K562 (cell line): ENCODE measurements around the gene RNF151. TPM values are rescaled to one million over a fixed set of nuclear protein-coding genes. Genes with fewer than 3 reads are reported as not detected.

Experiments
- BACH1 ChIP-seq: fragments of 200-800 bp; sonication (Bioruptor generic); IDR thresholded peaks from 2 replicates; pipeline ENCODE4 v1.6.1; 2016; ENCODE audit warnings: missing genetic modification characterization, missing compliant biosample characterization
- BRF2 ChIP-seq: IDR thresholded peaks from 3 replicates; pipeline ENCODE4 v1.6.1; 2011; ENCODE audit warnings: borderline replicate concordance, mild to moderate bottlenecking; ENCODE audit not compliant: insufficient read length, insufficient read depth
- JUN ChIP-seq, 2 experiments: sonication (generic) in 1 of 2; formaldehyde crosslinking in 1 of 2; IDR thresholded peaks; 2 replicates each; pipeline versions ENCODE4 v1.6.1 to v1.8.0; 2012 to 2022; ENCODE audit warnings: borderline replicate concordance in 2 of 2, mild to moderate bottlenecking in 2 of 2, improper control_type of control experiment in 1 of 2, low read depth in 1 of 2, low read length in 1 of 2, missing genetic modification reagents in 1 of 2
- POLR2AphosphoS5 ChIP-seq: IDR thresholded peaks from 2 replicates; pipeline ENCODE4 v1.6.1; 2011; ENCODE audit warnings: mild to moderate bottlenecking, low read depth, low read length, moderate library complexity; ENCODE audit not compliant: control insufficient read depth, insufficient read depth
- ZNF253 ChIP-seq: fragments of 250-450 bp; sonication (Bioruptor Pico); conservative IDR thresholded peaks from 2 replicates; pipeline ENCODE4 v1.6.1; 2021; ENCODE audit warnings: mild to moderate bottlenecking
- polyA plus RNA-seq, 8 experiments: library from polyadenylated mRNA; depleted of rRNA in 4 of 8; stranded (reverse) in 5 of 8; unstranded in 3 of 8; fragments of >200 nt; fragmentation: Nextera tagmentation in 2 of 8; fragmentation: Illumina TruSeq in 1 of 8; extraction: Ambion mirVana in 2 of 8; extraction: Trizol in 1 of 8; gene quantifications; 2 replicates each; pipeline versions ENCODE4 v1.2.1 to v1.2.3, GENCODE V29; 2011 to 2014; ENCODE audit warnings: inconsistent platforms in 1 of 8, missing spikeins in 1 of 8
- total RNA-seq, 7 experiments: library from RNA; depleted of rRNA in 6 of 7; stranded (reverse); fragments of >200 nt in 6 of 7; fragmentation: Illumina TruSeq in 2 of 7; extraction: Trizol in 2 of 7; gene quantifications; 2 replicates each; pipeline versions ENCODE4 v1.2.1 to v1.2.3, GENCODE V29; 2011 to 2021; ENCODE audit warnings: low replicate concordance in 1 of 7
- TF ChIP-seq, protein P1 (sequence below), 2 experiments: fragments of 450-650 bp in 1 of 2; sonication (generic) in 1 of 2; formaldehyde crosslinking in 1 of 2; IDR thresholded peaks; 2 replicates each; pipeline versions ENCODE4 v1.7.1 to v1.9.0; 2016 to 2022; ENCODE audit warnings: inconsistent platforms in 1 of 2, mild to moderate bottlenecking in 1 of 2, missing genetic modification reagents in 1 of 2

RNF151 gene
- total and polyA plus RNA-seq, 9 of the 15 experiments (the other 6 are each of a cell fraction or from before 2014, with no cell fraction given), result not detected

DNA sequence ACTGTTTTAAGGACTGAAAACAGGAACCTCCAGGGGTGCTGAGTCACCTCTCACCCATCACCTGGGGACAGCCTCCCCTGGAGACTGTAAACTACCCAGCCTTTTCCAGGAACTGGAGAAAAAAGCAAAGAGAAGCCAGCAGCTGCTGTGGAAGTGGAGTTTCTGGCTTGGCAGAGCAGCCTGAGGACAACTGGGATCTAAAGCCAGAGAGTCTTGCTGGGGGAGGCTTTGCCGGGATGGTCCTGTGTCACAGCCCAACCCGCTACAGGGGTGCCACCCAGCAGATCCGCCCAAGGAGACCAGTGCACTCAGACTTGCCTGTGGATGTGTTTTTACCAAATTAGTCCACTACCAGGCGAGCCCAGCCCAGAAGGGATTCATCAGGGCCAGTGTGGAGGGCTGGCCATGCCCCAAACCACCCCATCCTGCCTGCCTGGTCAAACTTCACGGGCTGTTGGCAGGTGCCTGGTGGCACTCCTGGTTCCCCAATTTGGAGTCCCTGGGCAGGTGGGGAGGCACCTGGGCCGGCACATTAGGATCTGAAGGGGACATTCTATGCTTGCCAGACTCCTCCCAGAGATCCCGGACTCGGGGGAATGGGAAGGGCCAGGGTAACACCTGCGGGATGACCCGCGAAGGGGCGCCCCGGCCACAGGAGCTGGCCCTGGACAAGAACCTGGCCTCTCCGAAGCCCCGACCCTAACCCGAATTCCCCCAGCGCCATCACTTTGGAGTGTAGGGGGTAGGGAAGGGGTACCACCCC is 24.4 kb upstream of the RNF151 start (continued):
- TF ChIP-seq, protein P1, sequence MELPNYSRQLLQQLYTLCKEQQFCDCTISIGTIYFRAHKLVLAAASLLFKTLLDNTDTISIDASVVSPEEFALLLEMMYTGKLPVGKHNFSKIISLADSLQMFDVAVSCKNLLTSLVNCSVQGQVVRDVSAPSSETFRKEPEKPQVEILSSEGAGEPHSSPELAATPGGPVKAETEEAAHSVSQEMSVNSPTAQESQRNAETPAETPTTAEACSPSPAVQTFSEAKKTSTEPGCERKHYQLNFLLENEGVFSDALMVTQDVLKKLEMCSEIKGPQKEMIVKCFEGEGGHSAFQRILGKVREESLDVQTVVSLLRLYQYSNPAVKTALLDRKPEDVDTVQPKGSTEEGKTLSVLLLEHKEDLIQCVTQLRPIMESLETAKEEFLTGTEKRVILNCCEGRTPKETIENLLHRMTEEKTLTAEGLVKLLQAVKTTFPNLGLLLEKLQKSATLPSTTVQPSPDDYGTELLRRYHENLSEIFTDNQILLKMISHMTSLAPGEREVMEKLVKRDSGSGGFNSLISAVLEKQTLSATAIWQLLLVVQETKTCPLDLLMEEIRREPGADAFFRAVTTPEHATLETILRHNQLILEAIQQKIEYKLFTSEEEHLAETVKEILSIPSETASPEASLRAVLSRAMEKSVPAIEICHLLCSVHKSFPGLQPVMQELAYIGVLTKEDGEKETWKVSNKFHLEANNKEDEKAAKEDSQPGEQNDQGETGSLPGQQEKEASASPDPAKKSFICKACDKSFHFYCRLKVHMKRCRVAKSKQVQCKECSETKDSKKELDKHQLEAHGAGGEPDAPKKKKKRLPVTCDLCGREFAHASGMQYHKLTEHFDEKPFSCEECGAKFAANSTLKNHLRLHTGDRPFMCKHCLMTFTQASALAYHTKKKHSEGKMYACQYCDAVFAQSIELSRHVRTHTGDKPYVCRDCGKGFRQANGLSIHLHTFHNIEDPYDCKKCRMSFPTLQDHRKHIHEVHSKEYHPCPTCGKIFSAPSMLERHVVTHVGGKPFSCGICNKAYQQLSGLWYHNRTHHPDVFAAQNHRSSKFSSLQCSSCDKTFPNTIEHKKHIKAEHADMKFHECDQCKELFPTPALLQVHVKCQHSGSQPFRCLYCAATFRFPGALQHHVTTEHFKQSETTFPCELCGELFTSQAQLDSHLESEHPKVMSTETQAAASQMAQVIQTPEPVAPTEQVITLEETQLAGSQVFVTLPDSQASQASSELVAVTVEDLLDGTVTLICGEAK (IDR thresholded peaks at IDR 0.05), result no peak
- TF ChIP-seq, protein P1 (CRISPR knock-in tag; IDR thresholded peaks at IDR 0.05), result no peak
- TF ChIP-seq JUN (IDR thresholded peaks at IDR 0.05; ENCODE audit: borderline replicate concordance, low read depth, low read length), result peak; percentile 33; the same call in 1 of the 2 replicates
- no peak for TF ChIP-seq JUN (CRISPR knock-in tag; IDR thresholded peaks at IDR 0.05; ENCODE audit: borderline replicate concordance)
- no peak for TF ChIP-seq ZNF253
- TF ChIP-seq BRF2, result no peak
- peak; percentile 81 for TF ChIP-seq BACH1 (tag)
- no peak for TF ChIP-seq POLR2AphosphoS5
